HG02759 (cell line): ENCODE results near the gene CHCHD5.

Experiments
- ATAC-seq: cut with Tn5 transposase; IDR thresholded peaks from one replicate; pipeline ENCODE4 v1.9.1; 2021; ENCODE audit warnings: mild to moderate bottlenecking, moderate library complexity; ENCODE audit not compliant: unreplicated experiment

Gene CHCHD5

GRCh38 chr2:112623913-112624777, 39.7 kb downstream of the CHCHD5 start:
- no peak for ATAC-seq

DNA sequence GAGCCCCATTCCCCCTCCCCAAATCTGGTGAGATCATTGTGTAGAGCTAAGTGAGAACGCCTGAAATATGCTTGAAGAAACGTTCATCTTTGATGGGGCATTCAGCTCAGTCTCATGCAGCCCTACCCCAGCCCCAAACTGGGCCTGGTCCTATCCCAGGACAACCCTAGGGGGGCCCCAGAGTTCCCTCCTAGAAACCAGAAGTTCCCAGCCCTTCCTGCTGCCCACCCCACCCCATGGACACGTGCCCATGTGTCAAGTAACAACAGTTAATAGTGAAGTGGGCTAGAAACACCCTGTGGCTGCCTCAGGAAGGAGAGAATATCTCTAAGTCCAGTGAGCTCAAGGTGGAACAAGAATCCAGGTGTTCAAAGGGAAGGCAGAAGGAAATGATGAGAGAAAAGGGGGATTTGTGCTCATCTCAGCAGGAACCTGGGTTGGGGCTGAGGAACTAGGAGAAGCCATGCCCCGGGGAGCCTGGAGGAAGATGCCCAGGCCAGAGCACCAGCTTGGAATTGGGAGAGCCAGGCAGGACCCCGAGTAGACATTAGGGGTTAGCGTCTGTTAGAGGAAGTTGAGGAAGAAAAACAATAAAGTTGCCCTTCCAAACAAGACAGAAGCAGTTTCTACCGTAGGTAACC, 41.2 kb downstream of the CHCHD5 start:
- ATAC-seq = no peak

- peak; percentile 52 for ATAC-seq
These were observed 42.2 kb downstream of the CHCHD5 start for GRCh38 chr2:112626604-112627059.

DNA sequence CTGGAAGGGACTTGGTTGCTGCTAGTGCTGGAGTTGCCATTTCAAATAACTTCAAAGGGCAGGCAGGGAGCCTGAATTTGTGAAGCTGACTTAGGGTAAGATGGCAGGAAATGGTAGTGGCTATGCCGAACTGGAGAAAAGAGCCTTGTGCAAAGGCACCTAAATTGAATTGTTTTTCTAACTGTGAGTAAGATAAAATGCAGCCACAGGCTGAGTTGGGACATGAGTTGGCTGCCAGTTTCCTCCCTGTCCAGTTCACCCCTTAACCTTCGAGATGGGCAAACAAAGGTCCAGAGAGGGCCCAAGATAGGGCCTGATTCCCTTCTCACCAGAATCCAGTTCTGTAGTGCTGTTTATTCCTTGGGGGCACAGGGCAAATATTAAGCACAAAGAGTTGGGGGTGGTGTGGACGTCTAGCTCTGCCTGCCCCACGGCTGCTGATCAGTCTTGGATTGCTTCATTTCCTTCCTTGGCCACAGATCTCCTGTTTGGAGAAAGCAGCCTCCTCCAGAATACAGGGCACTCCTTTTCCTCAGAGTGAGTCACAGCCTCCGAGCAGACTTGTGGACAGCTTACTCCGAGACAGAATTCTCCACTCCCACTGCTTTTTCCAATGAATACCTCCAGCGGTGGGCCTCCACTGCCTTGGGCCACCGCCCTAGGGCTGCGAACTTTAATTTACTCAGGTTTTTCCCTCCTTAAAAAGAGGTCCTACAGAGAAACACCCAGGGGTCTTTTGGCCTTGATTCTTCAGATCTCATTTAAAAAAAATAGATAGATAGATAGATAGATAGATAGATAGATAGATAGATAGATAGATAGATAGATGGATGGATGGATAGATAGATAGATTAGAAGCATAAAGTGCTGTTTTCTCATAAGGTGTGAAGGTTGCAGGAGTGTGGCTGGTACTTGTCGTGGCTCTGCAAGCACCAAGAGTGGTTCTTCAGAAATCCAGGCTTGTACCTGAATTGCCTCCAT, 42.9 kb downstream of the CHCHD5 start:
- no peak for ATAC-seq

DNA sequence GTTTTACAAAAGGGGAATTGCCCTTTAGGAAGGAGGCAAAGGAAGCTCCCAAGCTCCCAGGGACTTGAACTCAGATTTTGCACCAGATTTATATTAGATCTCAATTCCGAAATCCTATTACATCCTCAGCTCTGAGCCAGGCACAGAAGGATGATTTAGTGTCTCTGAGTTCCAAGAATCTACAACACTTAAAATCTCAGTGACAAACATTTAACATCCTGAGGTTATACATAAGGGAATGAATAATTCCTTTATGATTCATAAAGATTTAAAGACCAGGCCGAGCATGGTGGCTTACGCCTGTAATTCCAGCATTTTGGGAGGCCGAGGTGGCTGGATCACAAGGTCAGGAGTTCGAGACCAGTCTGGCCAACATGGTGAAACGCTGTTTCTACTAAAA, 44.8 kb downstream of the CHCHD5 start:
- no peak for ATAC-seq

GRCh38 chr2:112629823-112630222, 45.4 kb downstream of the CHCHD5 start:
- ATAC-seq = no peak

DNA sequence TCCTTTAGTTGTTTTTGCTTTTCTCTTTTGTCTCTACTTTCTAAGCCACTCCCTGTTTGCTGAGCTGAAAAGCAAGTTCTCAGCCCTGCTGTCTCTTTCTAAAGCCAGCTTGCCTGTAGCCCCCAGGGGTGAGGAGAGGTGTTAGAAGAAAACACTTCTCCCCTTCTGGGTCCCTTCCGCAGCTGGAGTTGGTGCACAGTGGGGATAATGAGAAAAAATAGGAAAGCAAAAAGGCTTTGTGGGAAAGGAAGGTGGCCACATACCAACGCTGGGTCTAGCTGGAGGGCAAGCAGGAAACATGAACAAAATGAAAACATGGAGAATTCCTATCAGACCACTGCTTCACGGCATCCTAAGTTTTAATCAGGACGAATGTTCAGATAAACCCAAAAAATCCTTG, 45.9 kb downstream of the CHCHD5 start:
- no peak for ATAC-seq

GRCh38 chr2:112633708-112634107, 49.3 kb downstream of the CHCHD5 start:
- ATAC-seq = no peak

DNA sequence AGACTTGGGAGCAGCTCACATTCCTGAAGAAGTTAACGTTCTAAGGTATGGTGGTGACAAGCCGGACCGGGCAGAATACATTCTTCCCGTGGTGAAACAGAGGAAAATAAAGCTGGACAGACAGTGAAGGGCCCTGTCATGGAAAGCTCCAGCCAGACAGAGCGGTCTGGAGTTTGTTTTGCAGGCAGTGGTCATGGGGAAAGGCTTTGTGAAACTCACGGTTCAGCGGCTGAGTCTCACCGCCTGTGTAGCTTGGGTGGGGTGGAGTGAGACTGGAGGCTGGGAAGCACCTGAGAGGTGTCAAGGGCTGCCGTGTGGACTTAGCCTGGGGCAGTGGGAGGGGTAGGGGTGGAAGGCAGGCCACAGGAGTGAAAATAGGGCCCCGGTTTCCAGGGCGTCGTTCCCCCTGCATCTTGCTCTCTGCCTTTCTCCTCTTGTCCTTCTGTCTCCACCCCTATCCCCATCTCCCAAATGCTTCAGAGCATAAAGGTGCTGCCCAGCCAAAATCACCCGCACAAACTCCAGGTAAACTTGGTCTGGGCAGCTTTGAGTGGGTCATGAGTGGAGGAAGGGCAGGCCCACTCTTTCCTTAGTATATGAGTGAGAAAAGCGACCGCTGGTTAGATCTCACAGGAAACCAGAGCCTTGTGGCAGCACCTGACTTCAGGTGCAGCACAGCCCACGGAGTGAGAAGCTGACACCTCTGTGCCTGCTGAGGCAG, 49.9 kb downstream of the CHCHD5 start:
- no peak for ATAC-seq

- no peak for ATAC-seq
These were observed 50.4 kb downstream of the CHCHD5 start for GRCh38 chr2:112634874-112635157.

DNA sequence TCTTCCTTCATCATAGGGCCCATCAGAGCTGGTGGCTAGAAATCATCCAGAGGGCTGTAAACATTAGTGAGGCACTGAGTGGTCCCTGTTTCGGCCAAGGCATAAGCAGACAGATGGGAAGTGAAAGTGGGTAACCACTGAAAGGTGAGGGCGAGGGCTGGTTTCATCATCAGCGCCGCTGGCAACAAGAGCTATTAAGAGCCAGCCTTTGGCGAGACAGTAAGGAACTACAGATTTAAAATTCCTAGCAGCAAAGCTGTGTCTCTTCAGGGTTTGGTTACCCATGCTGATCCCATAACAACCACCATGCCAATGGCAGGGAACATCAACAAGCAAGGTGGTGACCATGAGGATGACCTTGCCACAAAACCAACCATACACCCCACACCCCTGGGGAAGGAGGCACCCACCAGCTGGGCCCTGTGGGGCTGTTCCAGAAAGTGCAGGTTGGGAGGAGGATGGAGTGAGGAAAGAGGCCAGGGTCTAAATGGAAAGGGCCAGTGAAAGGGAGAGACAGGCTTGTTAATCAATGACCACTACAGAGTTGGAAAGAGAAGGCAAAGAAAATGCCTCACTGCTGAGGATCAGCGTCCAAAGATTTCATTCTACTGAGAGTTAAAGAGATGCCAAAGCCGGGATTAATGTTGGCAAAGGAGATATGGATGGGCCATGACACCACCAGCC, 52.3 kb downstream of the CHCHD5 start:
- peak; percentile 93 for ATAC-seq

DNA sequence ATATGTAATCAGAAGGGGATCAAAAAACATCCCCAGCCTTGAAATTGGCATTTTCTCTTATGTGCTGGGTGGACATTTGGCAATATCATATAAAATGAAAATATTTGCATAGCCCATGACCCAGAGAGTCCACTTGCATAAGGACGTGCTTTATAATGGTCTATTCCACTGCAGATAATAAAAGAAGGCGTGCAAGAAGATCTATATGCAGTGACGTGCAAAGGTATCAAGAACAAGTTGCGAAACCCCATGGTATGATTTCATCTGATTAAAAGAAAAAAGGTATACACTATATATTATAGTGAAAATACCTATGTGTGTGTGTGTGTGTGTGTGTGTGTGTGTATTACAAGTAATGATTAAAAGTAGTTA, 52.9 kb downstream of the CHCHD5 start:
- ATAC-seq = no peak
